Keratinocyte (primary cell): Measurements from ENCODE around the gene SLC25A21.

Source experiments
- CTCF ChIP-seq, 3 experiments: IDR thresholded peaks in 1 of 3; conservative IDR thresholded peaks in 1 of 3; optimal IDR thresholded peaks in 1 of 3; 2 replicates in 2 of 3; 3 replicates in 1 of 3; pipeline versions ENCODE3 to v1.5.1; 2011; ENCODE audit warnings: low read length in 3 of 3, mild to moderate bottlenecking in 3 of 3, moderate library complexity in 2 of 3, control low read depth in 1 of 3, inconsistent platforms in 1 of 3; ENCODE audit not compliant: insufficient read depth in 2 of 3; ENCODE audit errors: extremely low read depth in 1 of 3
- EZH2 ChIP-seq: IDR thresholded peaks from one replicate; pipeline ENCODE4 v1.6.1; 2012; ENCODE audit warnings: inconsistent platforms, mild to moderate bottlenecking, low read length, moderate library complexity

- TF ChIP-seq CTCF (optimal IDR thresholded peaks at IDR 0.05 in 1 of 3, IDR thresholded peaks at IDR 0.05 in 1 of 3, conservative IDR thresholded peaks at IDR 0.05 in 1 of 3; ENCODE audit: extremely low read depth in 1 of 3, insufficient read depth in 2 of 3, low read length in 3 of 3) = no peak
- no peak for TF ChIP-seq EZH2
Observed at GRCh38 chr14:36701132-36701531, 471.3 kb downstream of the SLC25A21 start.
